COLO668 (cell line): ENCODE measurements around the gene OR52I2.

ENCODE experiments used
- DNase-seq: peaks from one replicate; lab custom pipeline; 2025; ENCODE audit not compliant: unreplicated experiment; lab: John Stamatoyannopoulos, UW

OR52I2 gene

DNA sequence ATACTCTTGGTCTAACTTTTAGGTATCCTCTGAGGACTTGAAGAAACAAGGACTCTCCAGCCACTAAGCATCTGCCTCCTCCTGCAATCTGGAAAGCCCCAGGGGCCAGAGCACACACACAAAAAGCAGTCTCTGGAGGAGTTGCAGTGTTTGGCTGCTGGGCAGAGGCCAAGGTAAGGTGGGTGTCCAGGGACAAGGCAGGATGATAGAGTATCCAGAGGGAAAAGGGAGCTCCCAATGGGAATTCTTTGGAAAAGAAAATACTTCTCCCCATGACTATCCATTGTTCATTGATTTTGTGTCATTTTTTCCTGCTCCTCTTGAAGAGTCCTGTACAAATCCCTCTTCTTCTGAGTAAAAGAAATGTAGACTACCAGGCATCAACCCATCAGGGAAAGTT lies at the start of gene OR52I2:
OR52I2 (plus strand) TSS at position 301 of the 400 bp plus-strand sequence.
- no peak for DNase-seq

GRCh38 chr11:4539603-4540219 lies 41.8 kb upstream of the OR52I2 start:
- DNase-seq, result peak; percentile 49

DNA sequence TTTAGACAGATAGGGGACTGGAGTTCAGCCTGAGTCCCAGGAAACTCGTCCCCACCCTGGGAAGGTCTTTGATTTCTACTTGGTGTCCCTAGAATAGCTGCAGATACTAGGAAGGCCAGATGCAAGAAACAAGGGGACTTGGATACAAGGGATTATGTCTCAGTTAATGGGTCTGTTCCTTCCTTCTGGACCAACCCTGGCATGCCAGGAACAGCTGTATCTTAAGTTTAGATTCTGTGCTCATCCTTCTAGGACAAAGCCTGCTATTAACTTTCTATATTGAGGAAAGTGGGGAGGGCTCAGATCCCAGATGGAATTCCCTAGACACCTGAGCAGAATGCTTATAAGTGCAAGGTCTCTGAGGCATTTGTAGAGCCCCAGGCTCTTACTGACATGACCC lies 40.5 kb upstream of the OR52I2 start:
- DNase-seq, result no peak

DNA sequence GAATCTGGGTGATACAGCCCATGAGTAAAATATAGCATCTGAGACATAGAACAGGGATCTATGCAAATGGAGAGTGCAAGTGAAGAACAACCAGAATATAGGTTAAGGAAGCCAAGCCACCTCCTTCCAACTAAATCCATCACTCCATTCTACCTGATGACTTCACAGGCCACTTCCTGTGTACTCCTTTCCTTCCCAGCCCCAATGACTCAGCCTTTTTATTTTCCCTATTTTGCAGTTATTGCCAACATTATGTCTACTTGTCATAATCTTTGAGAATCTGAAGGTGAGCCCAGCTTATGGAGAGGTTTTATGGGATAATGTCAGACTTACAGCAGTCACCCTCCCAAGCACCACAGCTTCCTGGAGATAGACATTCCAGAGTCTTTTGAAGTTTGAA lies 38.0 kb upstream of the OR52I2 start:
- no peak for DNase-seq

DNA sequence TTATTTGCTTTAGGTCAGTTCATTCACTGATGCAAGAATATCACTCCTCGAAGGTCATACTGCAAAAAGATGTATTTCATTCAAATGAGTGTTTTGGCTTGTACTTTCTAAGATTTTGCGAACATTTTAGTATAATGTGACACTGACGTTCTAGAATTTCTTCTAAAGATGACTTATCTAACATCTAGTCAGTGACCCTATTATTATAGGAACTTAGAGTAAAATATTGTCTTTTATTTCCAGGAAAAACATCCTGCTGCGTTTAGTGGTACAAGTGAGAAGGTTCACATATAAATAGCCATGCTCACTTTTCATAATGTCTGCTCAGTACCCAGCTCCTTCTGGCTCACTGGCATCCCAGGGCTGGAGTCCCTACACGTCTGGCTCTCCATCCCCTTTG lies 36.7 kb upstream of the OR52I2 start, which contains the start of gene OR52M1:
OR52M1 (plus strand) TSS at position 301 of the 400 bp plus-strand sequence; CDS start at position 301, 0 bp downstream.
- no peak for DNase-seq

DNA sequence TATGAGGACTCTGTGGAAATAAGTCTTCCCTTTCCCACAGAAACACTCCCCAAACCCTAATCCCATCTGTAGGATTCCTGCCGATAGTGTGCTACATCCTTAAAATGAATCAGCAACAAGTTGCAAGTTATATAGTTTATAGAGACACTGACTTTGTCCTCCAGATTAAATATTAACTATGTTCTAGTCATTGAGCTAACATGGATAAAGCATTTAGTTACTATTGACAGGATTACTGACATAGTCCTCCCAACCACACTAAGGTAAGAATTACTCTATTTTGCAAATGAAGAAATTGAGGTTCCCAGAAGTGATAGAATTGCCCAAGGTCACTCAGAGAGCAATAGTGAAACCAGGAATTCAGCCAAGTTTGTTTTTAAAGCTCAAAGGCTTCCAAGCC lies 34.7 kb upstream of the OR52I2 start:
- peak; percentile 11 for DNase-seq

- no peak for DNase-seq
Measured at GRCh38 chr11:4547416-4547815, 34.1 kb upstream of the OR52I2 start.

DNA sequence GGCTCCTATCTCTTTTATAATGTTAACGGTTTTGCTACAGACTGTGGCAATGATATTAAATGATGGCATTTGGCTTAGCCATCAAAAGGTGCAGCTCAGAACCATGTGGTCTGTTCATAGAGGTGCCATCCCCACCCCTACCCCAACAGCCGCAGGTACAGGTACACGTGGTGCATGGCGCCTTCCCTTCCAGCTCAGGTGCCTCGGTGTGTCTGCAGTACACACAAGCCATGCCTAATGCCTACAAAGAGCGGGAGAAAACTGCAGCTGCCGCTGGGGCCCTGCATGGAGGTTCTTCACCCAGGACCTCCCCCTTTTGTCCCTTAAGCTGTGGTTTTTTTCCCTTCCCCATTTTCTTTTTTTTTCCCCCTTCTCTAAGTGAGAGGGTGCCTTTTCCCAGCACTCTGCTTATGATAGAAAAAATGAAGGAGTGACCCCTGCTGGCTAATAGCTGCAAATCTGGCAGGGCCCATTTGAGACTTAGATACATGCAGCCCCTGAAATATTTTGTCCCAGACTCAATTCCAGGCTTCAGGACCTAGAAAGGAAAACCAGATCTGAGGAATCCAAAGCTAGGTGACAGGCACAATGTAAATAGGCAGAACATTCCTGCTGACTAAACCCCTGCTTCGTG lies 30.1 kb upstream of the OR52I2 start:
- no peak for DNase-seq

GRCh38 chr11:4559527-4560440 lies 21.8 kb upstream of the OR52I2 start:
- no peak for DNase-seq

DNA sequence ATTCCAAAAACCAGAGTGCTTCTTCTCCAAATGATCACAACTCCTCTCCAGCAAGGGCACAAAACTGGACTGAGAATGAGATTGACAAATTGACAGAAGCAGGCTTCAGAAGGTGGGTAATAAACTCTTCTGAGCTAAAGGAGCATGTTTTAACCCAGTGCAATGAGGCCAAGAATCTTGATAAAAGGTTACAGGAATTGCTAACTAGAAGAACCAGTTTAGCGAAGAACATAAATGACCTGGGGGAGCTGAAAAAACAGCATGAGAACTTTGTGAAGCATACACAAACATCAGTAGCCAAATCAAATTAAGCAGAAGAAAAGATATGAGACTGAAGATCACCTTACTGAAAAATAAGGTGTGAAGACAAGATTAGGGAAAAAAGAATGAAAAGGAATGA lies 21.1 kb upstream of the OR52I2 start:
- no peak for DNase-seq

DNA sequence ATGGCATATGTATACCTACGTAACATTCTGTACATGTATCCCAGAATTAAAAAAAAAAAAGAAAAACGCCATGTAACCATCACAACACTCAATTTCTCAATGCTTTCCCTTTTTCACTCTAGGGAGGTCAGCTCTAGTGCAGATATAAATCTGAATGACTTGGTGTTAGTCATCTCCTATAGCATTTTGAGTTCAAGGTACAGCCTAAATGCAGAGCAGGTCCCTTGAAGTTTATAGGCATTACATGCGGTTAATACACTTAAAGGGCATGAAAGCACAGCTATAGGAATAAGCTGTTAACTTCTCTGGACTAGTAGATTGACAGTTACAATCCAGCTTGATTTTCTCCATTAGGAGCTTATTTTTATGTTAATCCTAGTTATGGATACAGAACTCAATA lies 16.2 kb upstream of the OR52I2 start:
- no peak for DNase-seq

- DNase-seq, result no peak
Measured at GRCh38 chr11:4569075-4569474, 12.5 kb upstream of the OR52I2 start.

DNA sequence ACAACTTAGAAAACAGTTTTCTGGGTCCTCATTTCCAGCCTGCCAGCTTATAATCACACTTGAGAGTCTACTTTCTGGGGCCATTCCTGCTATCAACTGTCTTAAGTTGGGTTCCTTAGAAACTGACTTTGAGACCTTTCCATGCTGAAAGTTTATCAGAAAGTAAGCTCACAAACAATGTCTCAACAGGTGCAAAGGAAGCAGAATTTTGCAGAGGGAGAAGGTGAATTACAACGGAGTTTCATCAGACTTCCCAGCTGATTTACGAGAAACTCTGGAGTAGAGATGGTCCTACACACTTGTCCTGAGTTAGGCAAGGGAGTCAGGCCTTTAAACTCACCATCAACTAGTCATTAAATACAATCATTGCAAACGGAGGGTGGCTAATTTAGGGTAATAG lies 4.7 kb upstream of the OR52I2 start:
- DNase-seq, result no peak

DNA sequence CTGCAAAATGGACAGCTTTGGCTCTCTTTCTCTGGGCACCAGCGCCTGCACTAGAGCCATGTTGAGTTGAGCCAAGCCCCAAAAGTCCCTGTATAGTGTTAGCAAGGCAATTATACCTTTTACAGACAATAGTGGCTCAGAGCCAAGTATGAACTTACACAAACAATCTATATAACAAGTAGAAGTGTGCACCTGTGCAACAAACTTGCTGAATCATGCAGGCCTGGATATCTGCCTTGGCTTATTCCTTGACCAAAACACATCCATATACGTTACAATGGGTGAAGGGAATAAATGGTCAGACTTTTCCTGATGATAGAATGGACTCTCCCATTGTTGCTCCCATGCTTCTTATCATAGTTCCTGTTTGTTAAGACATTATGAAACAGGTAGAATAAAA lies 3.8 kb upstream of the OR52I2 start:
- peak; percentile 23 for DNase-seq

DNA sequence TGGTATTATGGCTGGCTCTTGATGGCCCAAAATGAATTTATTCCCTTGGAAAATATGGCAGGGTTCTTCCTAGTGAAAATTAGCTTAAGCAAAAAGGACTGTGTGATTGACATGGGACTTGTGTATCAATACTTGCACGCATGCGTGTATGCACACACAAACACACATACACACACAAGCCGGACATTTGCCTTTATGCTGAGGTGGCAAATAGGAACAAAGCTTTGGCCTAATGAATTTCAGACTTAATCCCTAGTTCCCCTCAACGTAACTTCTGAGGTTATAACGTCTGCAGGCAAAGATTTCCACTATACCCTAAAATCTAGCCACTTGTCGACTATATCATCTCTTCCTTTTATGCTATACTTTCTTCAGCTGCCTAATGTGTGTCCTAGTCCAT lies 2.9 kb upstream of the OR52I2 start:
- no peak for DNase-seq

- DNase-seq, result no peak
Measured at GRCh38 chr11:4580124-4580523, 1.4 kb upstream of the OR52I2 start.

DNA sequence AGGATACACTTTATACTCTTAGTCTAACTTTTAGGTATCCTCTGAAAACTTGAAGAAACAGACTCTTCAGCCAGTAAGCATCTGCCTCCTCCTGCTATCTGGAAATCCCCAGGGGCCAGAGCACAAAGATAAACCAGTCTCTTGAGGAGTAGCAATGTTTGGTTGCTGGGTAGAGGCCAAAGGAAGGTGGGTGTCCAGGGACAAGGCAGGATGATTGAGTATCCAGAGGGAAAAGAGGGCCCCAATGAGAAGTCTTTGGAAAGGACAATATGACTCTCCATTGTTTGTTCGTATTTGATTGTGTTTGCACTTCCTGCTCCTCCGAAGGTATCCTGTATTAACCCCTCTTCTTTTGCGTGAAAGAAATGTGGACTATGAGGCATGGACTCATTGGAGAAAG lies 7.5 kb downstream of the OR52I2 start:
- DNase-seq, result no peak

- no peak for DNase-seq
Measured at GRCh38 chr11:4593739-4594138, 12.2 kb downstream of the OR52I2 start, which contains the start of gene OR52I1. Gene OR52I1, plus strand, starts transcription at chr11:4594039. Its CDS starts 0 bp downstream, at chr11:4594039.

DNA sequence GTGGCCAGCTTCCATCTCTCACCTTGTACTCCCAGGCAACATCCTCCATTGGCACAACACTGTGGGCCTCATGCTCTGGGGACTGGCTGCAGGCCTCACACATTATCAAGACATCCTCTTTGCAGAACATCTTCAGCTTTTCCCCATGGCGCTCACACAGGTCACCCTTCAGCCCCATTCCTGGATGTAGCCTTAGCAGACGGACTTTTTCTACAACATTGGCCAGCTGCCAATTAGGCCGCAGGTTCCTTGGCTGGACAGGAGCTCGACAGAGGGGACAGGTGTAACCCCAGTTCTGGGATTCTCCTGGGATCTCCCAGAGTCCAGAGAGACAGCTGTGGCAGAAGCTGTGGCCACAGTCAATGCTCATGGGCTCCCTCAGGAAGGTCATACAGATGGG lies 23.5 kb downstream of the OR52I2 start:
- no peak for DNase-seq

DNA sequence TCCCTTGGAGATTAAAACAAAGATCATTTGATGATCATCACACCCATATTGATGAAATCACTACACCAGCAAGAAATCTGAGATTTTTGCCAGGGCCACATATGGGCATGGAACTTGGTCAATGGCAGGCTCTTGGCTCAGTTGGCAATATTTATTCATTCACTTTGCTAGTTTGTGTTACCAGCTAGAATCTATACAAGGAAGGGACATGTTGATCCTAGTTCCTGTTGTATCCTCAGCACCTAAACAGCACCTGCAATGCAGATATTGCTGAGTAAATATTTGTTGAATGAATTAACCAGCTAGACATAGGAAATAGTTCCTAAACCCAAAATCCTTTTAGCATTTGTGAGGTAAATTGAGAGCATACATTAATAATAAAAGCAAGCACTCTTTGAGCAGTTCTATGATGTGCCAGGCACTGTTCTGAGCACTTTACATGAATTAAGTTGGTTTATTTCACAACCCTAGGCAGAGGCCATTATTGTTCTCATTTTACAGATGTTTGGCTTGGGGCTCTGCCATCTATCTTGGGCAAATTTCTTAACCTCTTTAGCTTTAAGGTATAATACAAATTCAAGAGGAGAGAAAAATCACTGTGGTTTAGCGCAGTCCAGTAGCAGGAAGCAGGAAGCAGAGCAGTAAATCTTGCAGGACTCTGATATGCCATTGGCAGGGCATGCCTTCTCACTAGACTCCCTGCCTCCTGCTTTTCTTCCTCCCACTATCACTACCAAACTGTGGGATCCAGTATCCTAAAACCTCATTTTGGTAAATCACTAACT lies 24.9 kb downstream of the OR52I2 start:
- peak; percentile 36 for DNase-seq

GRCh38 chr11:4607096-4607495 lies 25.6 kb downstream of the OR52I2 start:
- DNase-seq, result peak; percentile 36
